ENCODE results near the gene ZNF785.
"Not testable (repeated sequence)": the region's sequence is repeated elsewhere in the genome, so short reads cannot be mapped to it uniquely, and the experiment has no call there.

The ZNF785 gene

GRCh38 chr16:30602616-30603277 lies 17.2 kb upstream of the ZNF785 start:
- Histone ChIP-seq H3K27me3 (ENCODE audit: control insufficient read depth in 1 of 2, insufficient read depth in 2 of 2, low read length in 2 of 2) (no peaks in the 10 kb centered on the region), H3K27ac (ENCODE audit: low read depth, low read length) (no peak overlapping the region), H3K9ac (ENCODE audit: low read depth in 1 of 2, low read length in 2 of 2) (no peak overlapping the region), H3K9me3 (ENCODE audit: control insufficient read depth in 1 of 2, low read length in 2 of 2) (no peaks in the 10 kb centered on the region), H3K4me1 (ENCODE audit: control insufficient read depth in 1 of 2, insufficient read depth in 2 of 2, low read length in 2 of 2) (peaks cover 26 to 27% of the 10 kb centered on the region in 2 donors), H3K36me3 (ENCODE audit: control insufficient read depth in 1 of 2, insufficient read depth in 2 of 2, low read length in 2 of 2) (peaks cover 21 to 34% of the 10 kb centered on the region in 2 donors), H3K4me3 (ENCODE audit: low read depth in 1 of 2, low read length in 2 of 2) (no peak overlapping the region)

- H3K36me3 ChIP-seq (ENCODE audit: control insufficient read depth in 1 of 2, insufficient read depth in 2 of 2, low read length in 2 of 2): peaks cover 21 to 27% of the 10 kb centered on the region in 2 donors
- H3K27ac ChIP-seq (ENCODE audit: low read depth, low read length): no peak overlapping the region
These were observed 16.5 kb upstream of the ZNF785 start for GRCh38 chr16:30601966-30602365.

GRCh38 chr16:30600929-30601328 lies 15.4 kb upstream of the ZNF785 start:
- Histone ChIP-seq H3K36me3 (ENCODE audit: control insufficient read depth in 1 of 2, insufficient read depth in 2 of 2, low read length in 2 of 2) (peaks cover 21 to 27% of the 10 kb centered on the region in 2 donors), H3K27ac (ENCODE audit: low read depth, low read length) (no peak overlapping the region), H3K9me3 (ENCODE audit: control insufficient read depth in 1 of 2, low read length in 2 of 2) (no peaks in the 10 kb centered on the region), H3K27me3 (ENCODE audit: control insufficient read depth in 1 of 2, insufficient read depth in 2 of 2, low read length in 2 of 2) (no peaks in the 10 kb centered on the region), H3K9ac (ENCODE audit: low read depth in 1 of 2, low read length in 2 of 2) (no peak overlapping the region), H3K4me3 (ENCODE audit: low read depth in 1 of 2, low read length in 2 of 2) (no peak overlapping the region), H3K4me1 (ENCODE audit: control insufficient read depth in 1 of 2, insufficient read depth in 2 of 2, low read length in 2 of 2) (peaks cover 26 to 27% of the 10 kb centered on the region in 2 donors)

More at GRCh38 chr16:30601966-30602365, 16.5 kb upstream of the ZNF785 start:
- no peak overlapping the region for H3K4me3 ChIP-seq (ENCODE audit: low read depth in 1 of 2, low read length in 2 of 2)
- H3K4me1 ChIP-seq (ENCODE audit: control insufficient read depth in 1 of 2, insufficient read depth in 2 of 2, low read length in 2 of 2): peaks cover 26 to 27% of the 10 kb centered on the region in 2 donors
- no peaks in the 10 kb centered on the region for H3K27me3 ChIP-seq (ENCODE audit: control insufficient read depth in 1 of 2, insufficient read depth in 2 of 2, low read length in 2 of 2)
- no peak overlapping the region for H3K9ac ChIP-seq (ENCODE audit: low read depth in 1 of 2, low read length in 2 of 2)
- H3K9me3 ChIP-seq (ENCODE audit: control insufficient read depth in 1 of 2, low read length in 2 of 2): no peaks in the 10 kb centered on the region

GRCh38 chr16:30600215-30600614 lies 14.7 kb upstream of the ZNF785 start:
- H3K4me1 ChIP-seq (ENCODE audit: control insufficient read depth in 1 of 2, insufficient read depth in 2 of 2, low read length in 2 of 2): peaks cover 26% of the 10 kb centered on the region in 2 donors
- no peaks in the 10 kb centered on the region for H3K27me3 ChIP-seq (ENCODE audit: control insufficient read depth in 1 of 2, insufficient read depth in 2 of 2, low read length in 2 of 2)
- no peak overlapping the region for H3K4me3 ChIP-seq (ENCODE audit: low read depth in 1 of 2, low read length in 2 of 2)
- H3K9ac ChIP-seq (ENCODE audit: low read depth in 1 of 2, low read length in 2 of 2): no peak overlapping the region
- H3K9me3 ChIP-seq (ENCODE audit: control insufficient read depth in 1 of 2, low read length in 2 of 2): no peaks in the 10 kb centered on the region
- peaks cover 21 to 27% of the 10 kb centered on the region in 2 donors for H3K36me3 ChIP-seq (ENCODE audit: control insufficient read depth in 1 of 2, insufficient read depth in 2 of 2, low read length in 2 of 2)
- H3K27ac ChIP-seq (ENCODE audit: low read depth, low read length): no peak overlapping the region

GRCh38 chr16:30592871-30593270 lies 7.4 kb upstream of the ZNF785 start:
- Histone ChIP-seq H3K36me3 (ENCODE audit: control insufficient read depth in 1 of 2, insufficient read depth in 2 of 2, low read length in 2 of 2) (peaks cover 0 to 2% of the 10 kb centered on the region in 2 donors), H3K27ac (ENCODE audit: low read depth, low read length) (no peak overlapping the region), H3K4me1 (ENCODE audit: control insufficient read depth in 1 of 2, insufficient read depth in 2 of 2, low read length in 2 of 2) (no peaks in the 10 kb centered on the region), H3K4me3 (ENCODE audit: low read depth in 1 of 2, low read length in 2 of 2) (no peak overlapping the region), H3K9me3 (ENCODE audit: control insufficient read depth in 1 of 2, low read length in 2 of 2) (no peaks in the 10 kb centered on the region), H3K9ac (ENCODE audit: low read depth in 1 of 2, low read length in 2 of 2) (no peak overlapping the region), H3K27me3 (ENCODE audit: control insufficient read depth in 1 of 2, insufficient read depth in 2 of 2, low read length in 2 of 2) (no peaks in the 10 kb centered on the region)

- H3K27me3 ChIP-seq (ENCODE audit: control insufficient read depth in 1 of 2, insufficient read depth in 2 of 2, low read length in 2 of 2); H3K4me3 ChIP-seq (ENCODE audit: low read depth in 1 of 2, low read length in 2 of 2); H3K9me3 ChIP-seq (ENCODE audit: control insufficient read depth in 1 of 2, low read length in 2 of 2); H3K9ac ChIP-seq (ENCODE audit: low read depth in 1 of 2, low read length in 2 of 2); H3K36me3 ChIP-seq (ENCODE audit: control insufficient read depth in 1 of 2, insufficient read depth in 2 of 2, low read length in 2 of 2); H3K4me1 ChIP-seq (ENCODE audit: control insufficient read depth in 1 of 2, insufficient read depth in 2 of 2, low read length in 2 of 2); H3K27ac ChIP-seq (ENCODE audit: low read depth, low read length): not testable (repeated sequence)
These were observed 5.4 kb upstream of the ZNF785 start for GRCh38 chr16:30590869-30591268.

GRCh38 chr16:30589582-30589981 lies 4.1 kb upstream of the ZNF785 start:
- H3K27ac ChIP-seq (ENCODE audit: low read depth, low read length); H3K27me3 ChIP-seq (ENCODE audit: control insufficient read depth in 1 of 2, insufficient read depth in 2 of 2, low read length in 2 of 2): not testable (repeated sequence)
- peaks cover 10 to 13% of the 10 kb centered on the region in 2 donors for H3K4me1 ChIP-seq (ENCODE audit: control insufficient read depth in 1 of 2, insufficient read depth in 2 of 2, low read length in 2 of 2)

GRCh38 chr16:30588651-30589050 lies 3.2 kb upstream of the ZNF785 start:
- H3K27ac ChIP-seq (ENCODE audit: low read depth, low read length): no peak overlapping the region
- no peaks in the 10 kb centered on the region for H3K9me3 ChIP-seq (ENCODE audit: control insufficient read depth in 1 of 2, low read length in 2 of 2)
- H3K4me1 ChIP-seq (ENCODE audit: control insufficient read depth in 1 of 2, insufficient read depth in 2 of 2, low read length in 2 of 2): peaks cover 12 to 15% of the 10 kb centered on the region in 2 donors
- H3K27me3 ChIP-seq (ENCODE audit: control insufficient read depth in 1 of 2, insufficient read depth in 2 of 2, low read length in 2 of 2): no peaks in the 10 kb centered on the region
- H3K36me3 ChIP-seq (ENCODE audit: control insufficient read depth in 1 of 2, insufficient read depth in 2 of 2, low read length in 2 of 2): peaks cover 0 to 12% of the 10 kb centered on the region in 2 donors
- no peak overlapping the region for H3K4me3 ChIP-seq (ENCODE audit: low read depth in 1 of 2, low read length in 2 of 2)
- H3K9ac ChIP-seq (ENCODE audit: low read depth in 1 of 2, low read length in 2 of 2): no peak overlapping the region

More at GRCh38 chr16:30589582-30589981, 4.1 kb upstream of the ZNF785 start:
- not testable (repeated sequence) for H3K9ac ChIP-seq (ENCODE audit: low read depth in 1 of 2, low read length in 2 of 2); H3K36me3 ChIP-seq (ENCODE audit: control insufficient read depth in 1 of 2, insufficient read depth in 2 of 2, low read length in 2 of 2); H3K9me3 ChIP-seq (ENCODE audit: control insufficient read depth in 1 of 2, low read length in 2 of 2); H3K4me3 ChIP-seq (ENCODE audit: low read depth in 1 of 2, low read length in 2 of 2)

GRCh38 chr16:30585022-30585399 lies 486 bp downstream of the ZNF785 start:
- Histone ChIP-seq H3K9ac (ENCODE audit: low read depth in 1 of 2, low read length in 2 of 2) (peak overlapping the region; percentile 81 to 90), H3K9me3 (ENCODE audit: control insufficient read depth in 1 of 2, low read length in 2 of 2) (no peaks in the 10 kb centered on the region)

GRCh38 chr16:30582611-30583340 lies 2.7 kb downstream of the ZNF785 start:
- Histone ChIP-seq H3K4me1 (ENCODE audit: control insufficient read depth in 1 of 2, insufficient read depth in 2 of 2, low read length in 2 of 2) (peaks cover 12 to 21% of the 10 kb centered on the region in 2 donors), H3K27ac (ENCODE audit: low read depth, low read length) (no peak overlapping the region), H3K4me3 (ENCODE audit: low read depth in 1 of 2, low read length in 2 of 2) (no peak overlapping the region), H3K9ac (ENCODE audit: low read depth in 1 of 2, low read length in 2 of 2) (no peak overlapping the region), H3K9me3 (ENCODE audit: control insufficient read depth in 1 of 2, low read length in 2 of 2) (no peaks in the 10 kb centered on the region), H3K36me3 (ENCODE audit: control insufficient read depth in 1 of 2, insufficient read depth in 2 of 2, low read length in 2 of 2) (peaks cover 8 to 45% of the 10 kb centered on the region in 2 donors), H3K27me3 (ENCODE audit: control insufficient read depth in 1 of 2, insufficient read depth in 2 of 2, low read length in 2 of 2) (no peaks in the 10 kb centered on the region)

More at GRCh38 chr16:30585022-30585399, 486 bp downstream of the ZNF785 start:
- peak overlapping the region; percentile 81 for H3K27ac ChIP-seq (ENCODE audit: low read depth, low read length)
- peaks cover 12 to 21% of the 10 kb centered on the region in 2 donors for H3K4me1 ChIP-seq (ENCODE audit: control insufficient read depth in 1 of 2, insufficient read depth in 2 of 2, low read length in 2 of 2)
- peaks cover 8 to 34% of the 10 kb centered on the region in 2 donors for H3K36me3 ChIP-seq (ENCODE audit: control insufficient read depth in 1 of 2, insufficient read depth in 2 of 2, low read length in 2 of 2)
- H3K4me3 ChIP-seq (ENCODE audit: low read depth in 1 of 2, low read length in 2 of 2): peak overlapping the region; percentile 77 to 87
- H3K27me3 ChIP-seq (ENCODE audit: control insufficient read depth in 1 of 2, insufficient read depth in 2 of 2, low read length in 2 of 2): no peaks in the 10 kb centered on the region

Measured in duodenal mucosa (tissue), 2 donors.